Spinal cord (tissue), 10 donors: Measurements from ENCODE around the gene ADIPOR1. TPM values are rescaled to one million over a fixed set of nuclear protein-coding genes. Genes with fewer than 3 reads are reported as not detected.

Experiments
- DNase-seq, 6 donors: peaks; one replicate each; pipeline versions ENCODE4 v3.0.0 to v3.0.0-alpha.2; 2013 to 2015; ENCODE audit warnings: low spot score in 6 of 6, low read depth in 4 of 6
- H3K27ac ChIP-seq: one replicate; pipeline ENCODE4 v1.5.1; 2013; ENCODE audit warnings: low read depth, low read length, control low read depth
- H3K27me3 ChIP-seq: one replicate; pipeline ENCODE4 v1.6.1; 2013; ENCODE audit warnings: low read length; ENCODE audit not compliant: control insufficient read depth, insufficient read depth
- H3K36me3 ChIP-seq: one replicate; pipeline ENCODE4 v1.6.1; 2013; ENCODE audit warnings: low read length; ENCODE audit not compliant: control insufficient read depth, insufficient read depth
- H3K4me1 ChIP-seq: one replicate; pipeline ENCODE4 v1.6.1; 2013; ENCODE audit warnings: low read length; ENCODE audit not compliant: control insufficient read depth, insufficient read depth
- H3K4me3 ChIP-seq: one replicate; pipeline ENCODE4 v1.5.1; 2013; ENCODE audit warnings: low read depth, low read length, control low read depth
- H3K9me3 ChIP-seq: one replicate; pipeline ENCODE4 v1.6.1; 2013; ENCODE audit warnings: low read length; ENCODE audit not compliant: control insufficient read depth, insufficient read depth
- WGBS: methylation state at CpG from one replicate; pipeline ENCODE4 v1.1.5; 2013; ENCODE audit warnings: missing lambda C conversion rate; ENCODE audit not compliant: insufficient coverage; 5-methylcytosine and 5-hydroxymethylcytosine counted together
- polyA plus RNA-seq, 2 donors: library from polyadenylated mRNA; unstranded; fragments of 120-200 nt; gene quantifications; one replicate each; pipeline ENCODE4 v1.2.1, GENCODE V29; 2013; ENCODE audit not compliant: insufficient read length in 2 of 2
- total RNA-seq, 2 donors: library from RNA; depleted of rRNA in 1 of 2; stranded (reverse); fragments of 120-200 nt in 1 of 2; fragments of >200 nt in 1 of 2; gene quantifications; one replicate each; pipeline versions ENCODE4 v1.2.3 to v1.2.4, GENCODE V29; 2013 to 2014
- donor health status: healthy.

Gene ADIPOR1
- total and polyA plus RNA-seq, 4 donors = 74.8 to 114 (median 84.0) TPM

DNA sequence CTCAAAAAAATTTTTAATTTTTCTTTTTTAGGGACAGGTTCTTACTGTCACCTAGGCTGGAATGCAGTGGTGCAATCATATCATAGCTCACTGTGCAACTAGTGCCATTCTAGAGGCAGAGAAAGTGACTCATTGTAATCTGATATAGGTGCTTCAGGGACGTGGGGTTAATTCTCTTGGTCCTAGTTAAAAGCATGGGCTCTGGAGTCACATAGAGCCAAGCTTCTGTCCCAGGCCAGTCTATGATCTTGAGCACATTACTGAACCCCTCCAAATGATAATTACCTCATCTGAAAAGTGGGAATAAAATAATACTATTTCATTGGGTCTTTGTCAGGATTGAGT lies 1.1 kb upstream of the ADIPOR1 start:
- WGBS = no CpG with 5 or more reads among the region's 1 CpG
- Histone ChIP-seq H3K27ac (no peak overlapping the region), H3K36me3 (peaks cover 22% of the 10 kb centered on the region)

DNA sequence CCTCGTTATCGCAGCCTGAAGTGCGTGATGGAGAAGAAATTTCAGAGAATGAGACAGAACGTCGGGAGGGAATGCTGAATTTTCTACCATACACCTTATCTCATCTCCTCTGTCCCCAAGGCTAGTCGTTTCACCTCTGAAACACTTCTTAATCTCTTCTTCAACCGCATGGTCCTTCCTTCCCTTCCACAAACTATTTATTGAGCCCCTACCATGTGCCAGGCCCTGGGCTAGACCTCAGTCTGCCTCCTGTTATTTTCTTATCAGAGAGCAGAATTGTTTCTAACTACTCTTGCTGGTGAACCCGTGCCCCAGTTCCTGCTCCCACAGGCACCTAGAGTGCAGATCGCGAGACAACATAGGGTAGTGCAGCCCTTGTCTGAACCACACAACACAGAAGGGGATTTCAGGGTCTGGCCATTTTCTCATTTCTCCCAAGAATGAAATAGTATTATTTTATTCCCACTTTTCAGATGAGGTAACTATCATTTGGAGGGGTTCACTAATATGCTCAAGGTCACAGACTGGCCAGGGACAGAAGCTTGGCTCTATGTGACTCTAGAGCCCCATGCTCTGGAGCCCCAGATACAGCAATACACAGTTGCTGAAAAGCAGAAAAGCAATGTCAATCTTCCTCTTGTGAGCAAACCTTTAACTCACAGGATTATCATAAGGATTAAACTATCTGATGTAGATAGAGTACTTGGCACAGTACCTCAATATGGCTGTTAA lies 598 bp upstream of the ADIPOR1 start:
- Histone ChIP-seq H3K4me3 (peak overlapping the region; percentile 75), H3K4me1 (peaks cover 9% of the 10 kb centered on the region), H3K27ac (peak overlapping the region; percentile 59), H3K36me3 (peaks cover 22% of the 10 kb centered on the region), H3K9me3 (no peaks in the 10 kb centered on the region), H3K27me3 (no peaks in the 10 kb centered on the region)
- WGBS = 11% methylated on average over 7 of the region's 10 CpGs
- DNase-seq = no peak

More for the DNA sequence above, 1.1 kb upstream of the ADIPOR1 start:
- Histone ChIP-seq H3K9me3 (no peaks in the 10 kb centered on the region), H3K4me3 (no peak overlapping the region), H3K27me3 (no peaks in the 10 kb centered on the region), H3K4me1 (peaks cover 9% of the 10 kb centered on the region)
- DNase-seq = no peak

DNA sequence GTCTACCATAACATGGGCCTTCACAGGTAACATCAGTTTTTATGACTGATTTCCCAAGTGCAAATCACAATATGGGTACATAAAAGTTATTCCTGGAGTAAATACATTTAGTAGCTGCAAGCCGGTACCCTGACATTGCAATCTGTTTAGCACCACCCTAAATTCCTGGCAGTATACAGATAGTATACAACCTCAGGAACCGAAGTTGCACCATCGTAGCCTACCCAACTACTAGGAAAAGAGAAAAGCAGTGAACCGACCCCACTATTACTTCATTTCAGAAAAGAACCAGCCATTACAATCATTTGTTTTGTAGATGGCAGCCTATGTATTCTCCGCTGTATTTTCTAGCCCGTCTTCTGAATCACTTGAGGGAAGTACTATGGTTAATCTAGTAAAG lies 1.1 kb downstream of the ADIPOR1 start:
- peaks cover 9% of the 10 kb centered on the region for H3K4me1 ChIP-seq
- peaks cover 10% of the 10 kb centered on the region for H3K36me3 ChIP-seq
- no peaks in the 10 kb centered on the region for H3K27me3 ChIP-seq
- no peak for DNase-seq
- H3K4me3 ChIP-seq = peak overlapping the region; percentile 81
- WGBS = 70% methylated on average over 2 of the region's 6 CpGs
- no peaks in the 10 kb centered on the region for H3K9me3 ChIP-seq
- H3K27ac ChIP-seq = no peak overlapping the region

GRCh38 chr1:202954057-202954745 lies 3.9 kb downstream of the ADIPOR1 start:
- Histone ChIP-seq H3K27me3 (no peaks in the 10 kb centered on the region), H3K36me3 (peaks cover 14% of the 10 kb centered on the region), H3K4me1 (peaks cover 9% of the 10 kb centered on the region), H3K9me3 (no peaks in the 10 kb centered on the region), H3K27ac (no peak overlapping the region), H3K4me3 (no peak overlapping the region)
- no peak for DNase-seq
- WGBS = 81% methylated on average over 1 of the region's 6 CpGs

- DNase-seq = no peak
- Histone ChIP-seq H3K36me3 (peaks cover 22% of the 10 kb centered on the region), H3K9me3 (no peaks in the 10 kb centered on the region), H3K4me3 (no peak overlapping the region), H3K27me3 (no peaks in the 10 kb centered on the region), H3K27ac (no peak overlapping the region), H3K4me1 (peaks cover 3% of the 10 kb centered on the region)
These were observed 4.7 kb downstream of the ADIPOR1 start for GRCh38 chr1:202953392-202953791.

- Histone ChIP-seq H3K27me3 (no peaks in the 10 kb centered on the region), H3K36me3 (peaks cover 25% of the 10 kb centered on the region), H3K4me3 (no peak overlapping the region), H3K27ac (no peak overlapping the region), H3K4me1 (peaks cover 3% of the 10 kb centered on the region), H3K9me3 (no peaks in the 10 kb centered on the region)
- WGBS = 57% methylated on average over 3 of the region's 4 CpGs
- peak in 1 of 6 donors; percentile 36 for DNase-seq
These were observed 5.3 kb downstream of the ADIPOR1 start for GRCh38 chr1:202952818-202953217.

GRCh38 chr1:202952099-202952498 lies 6.0 kb downstream of the ADIPOR1 start:
- DNase-seq = no peak
- no CpG with 5 or more reads among the region's 1 CpG for WGBS
- H3K27ac ChIP-seq = no peak overlapping the region
- H3K9me3 ChIP-seq = no peaks in the 10 kb centered on the region
- no peaks in the 10 kb centered on the region for H3K27me3 ChIP-seq
- H3K4me1 ChIP-seq = no peaks in the 10 kb centered on the region
- H3K4me3 ChIP-seq = no peak overlapping the region
- H3K36me3 ChIP-seq = peaks cover 29% of the 10 kb centered on the region

- Histone ChIP-seq H3K27ac (no peak overlapping the region), H3K4me1 (no peaks in the 10 kb centered on the region), H3K9me3 (no peaks in the 10 kb centered on the region), H3K36me3 (peaks cover 34% of the 10 kb centered on the region), H3K27me3 (no peaks in the 10 kb centered on the region), H3K4me3 (no peak overlapping the region)
- WGBS = 90% methylated on average over 2 of the region's 2 CpGs
- DNase-seq = no peak
These were observed 6.7 kb downstream of the ADIPOR1 start for GRCh38 chr1:202951437-202951836.

- Histone ChIP-seq H3K4me3 (no peak overlapping the region), H3K27ac (no peak overlapping the region), H3K4me1 (no peaks in the 10 kb centered on the region), H3K27me3 (no peaks in the 10 kb centered on the region), H3K36me3 (peaks cover 60% of the 10 kb centered on the region), H3K9me3 (no peaks in the 10 kb centered on the region)
- DNase-seq = no peak
- WGBS = no CpG with 5 or more reads among the region's 2 CpGs
These were observed 12.6 kb downstream of the ADIPOR1 start for GRCh38 chr1:202945483-202945882.

- Histone ChIP-seq H3K4me3 (no peak overlapping the region), H3K27ac (no peak overlapping the region), H3K36me3 (peaks cover 60% of the 10 kb centered on the region), H3K9me3 (no peaks in the 10 kb centered on the region), H3K4me1 (no peaks in the 10 kb centered on the region), H3K27me3 (no peaks in the 10 kb centered on the region)
- DNase-seq = no peak
- 83% methylated on average over 1 of the region's 5 CpGs for WGBS
These were observed 13.6 kb downstream of the ADIPOR1 start for GRCh38 chr1:202944438-202944921.
